Stimulated activated naive CD8-positive, alpha-beta T cell treated with anti-CD3 and anti-CD28 coated beads, Interleukin-15, Interleukin-2, amounts not matched to agents 100 ng/mL and 50 ng/mL, for 24 hours (primary cell): Measurements from ENCODE around the gene ZMAT5.

Experiments used
- H3K27ac Mint-ChIP-seq: one replicate; pipeline ENCODE4 v1.8.0; 2021; ENCODE audit warnings: mild to moderate bottlenecking, mixed read lengths
- H3K27me3 Mint-ChIP-seq: one replicate; pipeline ENCODE4 v1.8.0; 2021; ENCODE audit warnings: mixed read lengths
- H3K36me3 Mint-ChIP-seq: one replicate; pipeline ENCODE4 v1.8.0; 2021; ENCODE audit warnings: low read depth, mixed read lengths
- H3K4me1 Mint-ChIP-seq: one replicate; pipeline ENCODE4 v1.8.0; 2021; ENCODE audit warnings: low read depth, mixed read lengths
- H3K4me3 Mint-ChIP-seq: one replicate; pipeline ENCODE4 v1.8.0; 2021; ENCODE audit warnings: mild to moderate bottlenecking, mixed read lengths
- H3K9me3 Mint-ChIP-seq: one replicate; pipeline ENCODE4 v1.8.0; 2021; ENCODE audit warnings: mixed read lengths

ZMAT5 gene

DNA sequence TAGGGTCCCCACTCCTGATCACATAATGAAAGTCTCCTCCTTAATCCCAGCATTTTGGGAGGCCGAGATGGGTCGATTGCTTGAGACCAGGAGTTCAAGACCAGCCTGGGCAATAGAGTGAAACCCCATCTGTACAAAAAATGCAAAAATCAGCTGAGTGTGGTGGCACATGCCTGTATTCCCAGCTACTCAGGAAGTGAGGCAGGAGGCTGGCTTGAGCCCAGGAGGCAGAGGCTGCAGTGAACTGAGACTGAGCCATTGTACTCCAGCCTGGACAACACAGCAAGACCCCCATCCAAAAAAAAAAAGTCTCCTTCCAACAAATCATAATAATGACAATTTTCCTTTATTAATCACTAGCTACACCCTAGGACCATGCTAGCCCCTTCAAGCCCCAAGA is 15.1 kb downstream of the ZMAT5 start:
- no peak overlapping the region for H3K4me3 Mint-ChIP-seq
- peaks cover 12% of the 10 kb centered on the region for H3K36me3 Mint-ChIP-seq
- no peaks in the 10 kb centered on the region for H3K9me3 Mint-ChIP-seq
- no peaks in the 10 kb centered on the region for H3K27me3 Mint-ChIP-seq
- no peak overlapping the region for H3K27ac Mint-ChIP-seq
- H3K4me1 Mint-ChIP-seq, result peaks cover 7% of the 10 kb centered on the region

DNA sequence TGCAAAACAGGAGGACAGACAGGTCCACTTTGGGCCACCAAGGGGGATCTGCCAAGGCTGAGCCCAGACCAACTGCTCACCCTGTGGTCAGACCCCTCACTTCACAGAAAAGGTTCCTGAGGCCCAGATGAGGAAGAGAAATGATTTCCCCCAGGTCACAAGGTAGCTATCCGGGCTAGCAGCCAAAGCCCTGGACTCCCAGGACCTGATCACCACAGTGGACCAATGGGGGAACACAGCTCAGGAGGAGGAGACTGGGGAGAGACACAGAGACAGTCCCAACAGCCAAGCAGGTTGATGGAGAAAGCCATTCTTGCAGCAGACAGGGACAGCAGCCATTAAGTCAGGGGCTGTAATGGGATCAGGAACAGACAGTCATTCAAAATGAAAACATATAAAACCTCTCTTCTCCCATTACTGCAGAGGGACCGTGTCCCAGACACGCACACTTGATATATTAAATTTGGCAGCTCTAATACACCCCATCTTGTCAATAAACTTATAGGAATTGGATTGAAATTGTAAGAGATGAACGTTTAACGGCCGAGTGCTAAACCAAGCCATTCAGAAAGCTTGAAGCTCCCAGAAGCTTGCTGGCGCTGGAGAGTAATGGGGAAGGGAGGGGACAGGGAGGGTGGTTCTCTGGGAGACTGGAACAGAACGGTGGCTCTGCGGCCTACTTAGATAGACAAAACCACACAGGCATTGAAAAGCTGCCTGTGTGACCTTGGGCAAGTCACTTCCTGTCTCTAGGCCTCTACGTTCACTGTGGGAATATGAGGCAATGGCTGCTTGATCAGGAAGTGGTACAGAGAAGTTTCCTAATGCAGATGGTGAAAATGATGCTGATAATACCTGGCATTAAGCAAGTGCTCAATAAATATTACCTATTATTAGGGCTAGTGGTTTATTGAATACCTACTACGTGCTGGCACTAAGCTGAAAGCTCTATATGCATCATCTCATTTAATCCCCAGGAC is 16.0 kb downstream of the ZMAT5 start:
- Mint-ChIP-seq H3K4me1 (peaks cover 7% of the 10 kb centered on the region), H3K27me3 (no peaks in the 10 kb centered on the region), H3K27ac (peak overlapping the region; percentile 21), H3K9me3 (no peaks in the 10 kb centered on the region), H3K4me3 (no peak overlapping the region), H3K36me3 (peaks cover 12% of the 10 kb centered on the region)

DNA sequence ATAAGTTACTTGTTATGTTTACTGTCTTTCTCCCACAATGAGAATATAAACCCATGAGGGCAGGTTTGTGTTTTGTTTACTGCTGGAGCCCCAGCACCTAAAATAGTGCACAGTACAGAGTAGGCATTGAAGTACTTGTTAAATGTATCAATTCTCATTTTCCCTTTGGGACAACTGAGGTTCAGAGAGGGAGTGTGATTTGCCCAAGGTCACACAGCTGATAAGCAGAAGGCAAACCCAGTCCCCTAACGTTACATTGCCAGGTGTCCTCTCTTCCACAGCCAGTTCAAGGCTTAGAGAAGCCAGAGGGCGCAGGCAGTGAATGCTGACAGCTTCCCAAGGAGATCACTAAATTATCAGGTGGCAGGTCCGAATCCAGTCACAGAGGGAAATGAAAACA is 16.8 kb downstream of the ZMAT5 start:
- H3K4me1 Mint-ChIP-seq, result peaks cover 7% of the 10 kb centered on the region
- H3K36me3 Mint-ChIP-seq, result peaks cover 15% of the 10 kb centered on the region
- no peaks in the 10 kb centered on the region for H3K9me3 Mint-ChIP-seq
- no peak overlapping the region for H3K4me3 Mint-ChIP-seq
- no peaks in the 10 kb centered on the region for H3K27me3 Mint-ChIP-seq
- no peak overlapping the region for H3K27ac Mint-ChIP-seq

DNA sequence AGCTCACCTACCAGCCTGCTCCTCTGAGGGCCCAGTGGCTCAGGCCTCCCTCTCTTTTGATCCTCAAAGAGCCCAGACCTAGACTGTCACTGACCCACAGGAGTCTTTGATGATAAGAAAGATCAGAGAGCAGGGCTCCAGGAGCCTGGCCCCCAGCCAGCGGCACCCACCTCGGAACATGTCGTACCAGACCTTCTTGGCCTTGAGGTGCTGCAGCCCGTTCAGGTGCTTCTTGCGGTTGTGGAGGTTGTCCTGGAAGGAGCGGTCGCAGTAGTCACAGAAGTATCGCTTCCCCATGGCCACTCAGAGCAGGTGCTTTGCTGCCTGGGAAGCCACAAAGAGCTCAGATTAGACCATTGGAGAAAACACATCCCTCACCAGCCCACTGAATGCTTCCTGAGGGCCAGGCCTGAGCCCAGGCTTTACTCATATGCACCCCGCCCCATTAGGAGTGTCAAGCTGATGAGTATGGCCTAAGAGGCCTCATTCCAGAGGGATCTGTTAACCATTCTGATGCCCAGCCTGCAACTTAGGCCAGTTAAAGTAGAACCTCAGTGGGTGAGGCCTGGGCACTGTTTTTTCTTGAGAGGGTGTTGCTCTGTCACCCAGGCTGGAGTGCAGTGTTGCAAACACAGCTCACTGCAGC is 18.4 kb downstream of the ZMAT5 start:
- no peak overlapping the region for H3K4me3 Mint-ChIP-seq
- H3K27me3 Mint-ChIP-seq, result no peaks in the 10 kb centered on the region
- H3K27ac Mint-ChIP-seq, result no peak overlapping the region
- H3K36me3 Mint-ChIP-seq, result peaks cover 15% of the 10 kb centered on the region
- H3K9me3 Mint-ChIP-seq, result no peaks in the 10 kb centered on the region
- peaks cover 7% of the 10 kb centered on the region for H3K4me1 Mint-ChIP-seq

DNA sequence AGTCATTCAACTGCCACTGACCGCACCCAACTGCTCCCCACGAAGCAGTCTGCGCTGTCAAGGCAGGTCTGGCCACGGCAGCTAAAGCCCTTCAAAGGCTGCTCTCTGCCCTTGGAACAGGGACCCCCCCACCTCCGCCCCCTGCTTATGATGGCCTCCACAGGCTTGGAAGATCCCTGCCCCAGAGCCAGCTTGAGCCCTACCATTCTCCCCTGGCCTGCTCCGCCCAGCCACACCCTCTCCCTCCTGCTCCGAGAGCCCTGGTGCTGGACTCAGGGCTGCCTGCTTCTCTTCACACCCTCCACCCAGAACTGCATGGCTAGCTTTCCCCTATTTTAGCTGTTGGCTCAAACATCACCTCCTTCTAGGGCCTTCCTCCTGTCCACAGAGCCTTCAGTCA is 19.0 kb downstream of the ZMAT5 start:
- H3K4me3 Mint-ChIP-seq, result no peak overlapping the region
- no peak overlapping the region for H3K27ac Mint-ChIP-seq
- H3K27me3 Mint-ChIP-seq, result no peaks in the 10 kb centered on the region
- peaks cover 15% of the 10 kb centered on the region for H3K36me3 Mint-ChIP-seq
- no peaks in the 10 kb centered on the region for H3K9me3 Mint-ChIP-seq
- peaks cover 7% of the 10 kb centered on the region for H3K4me1 Mint-ChIP-seq

DNA sequence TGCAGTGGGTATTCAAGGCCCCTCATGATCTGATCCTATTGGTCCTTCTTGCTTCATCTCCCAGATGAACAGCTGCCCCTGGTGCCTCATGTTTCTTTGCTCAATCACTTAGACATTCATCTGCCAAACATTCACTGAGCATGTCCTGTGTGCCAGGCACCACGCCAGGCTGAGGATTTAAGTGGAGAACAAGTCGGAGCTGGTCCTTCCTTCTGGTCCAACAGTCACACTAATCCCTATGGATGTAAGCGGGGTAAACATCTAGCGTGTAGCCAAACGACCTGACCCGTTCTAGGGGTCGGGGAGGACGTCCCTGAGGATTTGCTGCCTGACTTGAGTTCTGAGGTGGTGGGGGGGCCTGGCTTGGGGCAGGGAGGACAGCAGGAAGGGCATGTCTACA is 21.9 kb downstream of the ZMAT5 start:
- H3K9me3 Mint-ChIP-seq, result no peaks in the 10 kb centered on the region
- H3K4me1 Mint-ChIP-seq, result no peaks in the 10 kb centered on the region
- H3K4me3 Mint-ChIP-seq, result no peak overlapping the region
- H3K27me3 Mint-ChIP-seq, result no peaks in the 10 kb centered on the region
- H3K36me3 Mint-ChIP-seq, result peaks cover 22% of the 10 kb centered on the region
- no peak overlapping the region for H3K27ac Mint-ChIP-seq

DNA sequence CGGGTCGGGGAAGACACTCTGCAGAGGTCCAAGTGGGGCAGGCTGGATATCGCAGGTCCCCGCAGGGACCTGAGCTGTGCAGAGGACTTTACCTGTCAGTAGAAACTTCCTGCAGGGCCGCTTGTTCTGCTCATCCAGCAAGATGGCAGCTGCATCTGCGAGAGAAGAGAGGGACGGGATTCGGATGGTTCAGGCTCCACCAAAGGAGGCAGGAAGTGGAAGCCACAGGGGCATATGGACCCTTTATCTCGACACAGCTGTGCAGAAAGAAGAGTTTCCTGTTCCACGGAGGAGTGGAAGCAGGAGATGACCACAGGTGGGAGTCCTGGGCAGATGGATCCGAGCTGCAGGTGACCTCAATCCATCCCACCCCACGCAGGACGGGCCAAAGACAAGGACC is 24.5 kb downstream of the ZMAT5 start:
- no peak overlapping the region for H3K27ac Mint-ChIP-seq

DNA sequence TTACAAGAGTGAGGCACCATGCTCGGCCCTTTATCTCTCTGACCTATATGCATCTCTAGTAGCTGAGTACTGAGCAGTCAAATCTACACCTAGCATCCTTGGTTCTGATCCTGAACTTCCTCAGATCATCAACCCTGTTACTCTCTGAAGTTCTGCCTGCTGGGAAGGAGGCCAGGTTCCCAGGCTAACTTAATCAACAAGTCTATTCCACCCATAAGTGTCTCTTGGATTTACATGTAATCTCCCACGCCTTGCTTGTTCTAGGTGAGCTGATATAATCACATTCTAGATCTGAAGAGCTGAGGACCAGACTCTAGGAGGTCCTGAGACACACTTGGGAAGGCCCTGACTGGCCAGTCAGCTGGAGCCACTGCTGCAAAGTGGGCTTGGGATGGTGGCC is 24.9 kb downstream of the ZMAT5 start:
- H3K27ac Mint-ChIP-seq, result no peak overlapping the region
- H3K4me1 Mint-ChIP-seq, result no peaks in the 10 kb centered on the region
- H3K4me3 Mint-ChIP-seq, result no peak overlapping the region
- peaks cover 13% of the 10 kb centered on the region for H3K36me3 Mint-ChIP-seq
- H3K27me3 Mint-ChIP-seq, result no peaks in the 10 kb centered on the region
- no peaks in the 10 kb centered on the region for H3K9me3 Mint-ChIP-seq

More for the DNA sequence above, 24.5 kb downstream of the ZMAT5 start:
- no peak overlapping the region for H3K4me3 Mint-ChIP-seq
- H3K27me3 Mint-ChIP-seq, result no peaks in the 10 kb centered on the region
- H3K36me3 Mint-ChIP-seq, result peaks cover 15% of the 10 kb centered on the region
- H3K9me3 Mint-ChIP-seq, result no peaks in the 10 kb centered on the region
- no peaks in the 10 kb centered on the region for H3K4me1 Mint-ChIP-seq

DNA sequence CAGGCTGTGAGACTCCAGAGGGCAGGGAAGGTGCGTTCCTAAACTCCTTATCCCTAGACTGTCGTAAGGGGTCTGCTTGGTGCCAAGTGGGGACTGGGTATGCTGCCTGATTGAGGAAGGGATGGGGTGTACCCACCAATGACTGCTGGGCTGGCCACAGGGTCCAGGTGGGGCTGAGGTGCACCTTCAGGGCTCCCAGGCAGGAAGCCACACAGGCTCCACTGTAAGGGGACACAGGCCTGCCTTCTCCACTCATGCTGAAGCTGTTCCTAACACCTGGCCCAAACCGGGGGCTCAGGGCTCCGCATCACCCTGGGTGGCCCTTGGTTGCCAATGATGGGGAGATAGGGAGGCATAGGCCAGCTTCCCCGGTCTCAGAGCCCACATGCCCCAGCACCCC is 26.6 kb downstream of the ZMAT5 start:
- Mint-ChIP-seq H3K4me3 (no peak overlapping the region), H3K9me3 (no peaks in the 10 kb centered on the region), H3K36me3 (peaks cover 9% of the 10 kb centered on the region), H3K4me1 (no peaks in the 10 kb centered on the region), H3K27me3 (no peaks in the 10 kb centered on the region), H3K27ac (no peak overlapping the region)

DNA sequence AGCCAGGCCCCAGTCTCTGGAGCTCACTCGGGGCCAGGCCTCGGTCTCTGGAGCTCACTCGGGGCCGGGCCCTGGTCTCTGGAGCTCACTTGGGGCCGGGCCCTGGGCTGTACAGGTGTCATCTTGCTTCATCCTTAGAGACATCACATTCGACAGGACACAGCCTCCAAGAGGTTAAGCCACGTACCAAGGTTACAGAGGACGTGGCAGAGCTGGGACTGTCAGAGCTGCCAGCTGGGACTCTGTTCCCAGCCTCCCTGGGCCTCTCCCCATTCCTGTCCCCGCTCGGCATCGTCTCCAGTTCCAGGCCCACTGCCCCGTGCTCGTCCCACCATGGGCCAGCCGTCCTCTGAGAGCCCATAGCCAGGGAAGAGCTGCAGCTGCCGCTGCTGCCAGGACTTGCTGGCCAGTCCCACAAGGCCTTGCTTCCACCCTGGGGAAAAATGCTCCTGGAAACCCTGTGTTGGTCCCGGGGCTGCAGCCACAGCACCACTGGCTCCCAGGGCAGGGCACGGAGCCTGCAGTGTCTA is 27.4 kb downstream of the ZMAT5 start:
- no peaks in the 10 kb centered on the region for H3K4me1 Mint-ChIP-seq
- H3K27ac Mint-ChIP-seq, result no peak overlapping the region
- H3K4me3 Mint-ChIP-seq, result no peak overlapping the region
- H3K9me3 Mint-ChIP-seq, result no peaks in the 10 kb centered on the region
- H3K27me3 Mint-ChIP-seq, result no peaks in the 10 kb centered on the region
- peaks cover 9% of the 10 kb centered on the region for H3K36me3 Mint-ChIP-seq

DNA sequence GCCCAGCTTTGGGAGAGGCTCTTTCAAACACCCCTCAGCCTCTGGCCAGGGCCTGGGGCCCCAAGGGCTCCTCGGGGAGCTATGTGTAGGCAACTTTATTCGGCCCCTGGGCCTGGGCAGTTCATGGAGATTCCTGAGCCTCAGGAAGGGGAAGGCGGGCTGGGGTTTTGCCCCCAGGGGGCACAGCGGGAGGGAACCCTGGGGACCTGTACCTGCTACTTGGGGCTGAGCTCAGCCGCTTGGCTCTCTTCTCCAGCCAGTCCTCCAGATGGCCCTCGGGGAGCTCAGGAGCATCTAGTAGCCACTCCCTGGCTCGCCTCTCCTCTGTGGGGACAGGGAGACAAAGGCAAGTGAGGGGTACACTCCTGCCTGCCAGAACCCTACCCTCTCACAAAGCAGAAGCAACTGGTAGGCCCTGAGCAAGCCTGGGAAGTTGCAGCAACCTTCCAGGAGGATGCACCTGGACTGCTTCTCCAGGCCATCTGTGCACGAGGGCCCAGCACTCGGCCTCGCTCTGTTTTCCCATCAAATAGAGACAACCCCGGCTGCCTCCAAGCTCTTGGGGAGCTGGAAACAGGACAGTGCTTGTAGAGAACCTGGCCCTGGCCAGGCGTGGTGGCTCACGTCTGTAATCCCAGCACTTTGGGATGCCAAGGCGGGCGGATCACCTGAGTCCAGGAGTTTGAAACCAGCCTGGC is 28.5 kb downstream of the ZMAT5 start:
- peaks cover 9% of the 10 kb centered on the region for H3K36me3 Mint-ChIP-seq
- H3K4me1 Mint-ChIP-seq, result no peaks in the 10 kb centered on the region
- H3K27ac Mint-ChIP-seq, result no peak overlapping the region
- no peak overlapping the region for H3K4me3 Mint-ChIP-seq
- H3K9me3 Mint-ChIP-seq, result no peaks in the 10 kb centered on the region
- H3K27me3 Mint-ChIP-seq, result no peaks in the 10 kb centered on the region

DNA sequence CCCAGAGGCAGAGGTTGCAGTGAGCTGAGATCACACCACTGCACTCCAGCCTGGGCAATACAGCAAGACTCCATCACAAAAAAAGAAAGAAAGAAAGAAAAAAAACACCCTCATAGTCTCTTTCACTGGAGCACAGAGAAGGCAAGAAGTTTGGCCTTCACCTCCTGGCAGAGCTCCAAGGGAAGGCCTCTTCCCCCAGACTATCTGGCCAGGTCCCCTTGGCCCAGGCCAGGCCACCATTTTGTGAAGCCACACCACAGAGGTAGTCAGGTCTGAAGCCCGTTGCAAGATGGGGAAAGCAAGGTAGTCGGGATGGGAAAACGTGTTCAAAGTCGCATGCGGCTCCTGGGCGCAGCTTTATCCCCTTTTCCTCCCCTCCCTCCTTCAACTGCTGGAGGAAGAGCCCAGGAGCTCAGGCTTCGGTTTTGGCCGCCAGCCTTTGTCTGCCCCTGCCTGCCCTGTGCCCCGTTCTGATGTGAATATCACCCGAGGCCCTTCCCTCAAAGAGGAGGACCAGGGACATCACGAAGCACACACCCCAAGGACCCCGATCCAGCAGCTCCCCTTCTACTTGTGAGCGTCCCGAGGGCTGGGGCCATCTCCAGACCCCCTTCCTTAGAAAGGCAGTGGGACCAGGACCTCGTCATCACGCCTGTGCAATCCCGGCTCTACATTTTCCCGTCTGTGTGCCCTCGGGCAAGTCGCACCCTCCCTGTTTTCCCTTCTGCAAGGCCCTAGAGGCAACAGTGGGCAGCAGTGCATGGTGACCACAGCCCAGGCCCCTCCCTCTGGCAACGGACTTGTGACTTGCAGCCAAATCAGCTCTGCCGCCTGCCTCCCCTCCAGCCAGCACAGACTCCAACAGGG is 29.3 kb downstream of the ZMAT5 start:
- Mint-ChIP-seq H3K9me3 (no peaks in the 10 kb centered on the region), H3K4me3 (no peak overlapping the region), H3K27me3 (no peaks in the 10 kb centered on the region), H3K36me3 (peaks cover 9% of the 10 kb centered on the region), H3K27ac (no peak overlapping the region), H3K4me1 (no peaks in the 10 kb centered on the region)

DNA sequence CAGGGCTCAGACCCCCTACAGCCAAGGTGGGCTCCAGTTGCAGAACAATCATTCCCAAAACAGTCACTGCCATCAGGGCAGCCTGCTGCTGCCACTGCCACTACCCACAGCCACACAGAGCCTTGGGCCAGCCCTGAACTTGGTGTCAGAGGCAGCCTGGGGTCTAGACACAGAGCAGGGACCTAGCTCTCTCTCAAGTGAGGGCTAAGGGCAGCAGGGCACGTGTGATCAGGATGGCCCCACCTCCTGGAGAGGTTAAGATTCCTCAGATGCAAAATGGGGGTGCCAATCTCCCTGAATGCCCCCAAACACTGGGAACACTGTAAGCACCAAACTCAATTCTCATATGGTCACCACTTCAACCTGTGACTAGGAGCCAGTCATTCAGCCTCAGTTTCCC is 31.4 kb downstream of the ZMAT5 start:
- no peaks in the 10 kb centered on the region for H3K27me3 Mint-ChIP-seq
- H3K4me3 Mint-ChIP-seq, result no peak overlapping the region
- H3K27ac Mint-ChIP-seq, result no peak overlapping the region
- no peaks in the 10 kb centered on the region for H3K9me3 Mint-ChIP-seq
- H3K36me3 Mint-ChIP-seq, result peaks cover 3% of the 10 kb centered on the region
- no peaks in the 10 kb centered on the region for H3K4me1 Mint-ChIP-seq

DNA sequence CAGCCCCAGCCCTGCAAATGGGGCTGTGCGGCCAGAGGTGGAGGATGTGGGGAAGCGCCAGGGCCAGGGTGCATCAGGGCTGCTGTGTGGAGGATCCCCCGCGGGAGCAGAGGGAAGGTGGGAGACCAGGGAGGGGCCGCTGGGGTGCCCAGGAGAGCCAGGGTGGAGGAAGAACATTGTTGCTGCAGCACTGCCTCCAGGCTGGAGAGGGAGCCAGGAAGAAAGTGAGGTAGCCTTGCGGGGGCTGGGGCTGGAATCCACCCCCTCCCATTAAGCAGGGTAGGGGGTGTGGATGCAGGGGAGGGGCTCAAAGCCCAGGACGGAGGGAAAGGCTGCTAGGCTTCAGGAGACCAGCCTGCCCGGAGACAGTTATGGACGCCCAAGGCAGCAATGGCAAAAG is 32.0 kb downstream of the ZMAT5 start:
- Mint-ChIP-seq H3K27ac (no peak overlapping the region), H3K36me3 (peaks cover 3% of the 10 kb centered on the region), H3K4me3 (no peak overlapping the region), H3K4me1 (no peaks in the 10 kb centered on the region), H3K9me3 (no peaks in the 10 kb centered on the region), H3K27me3 (no peaks in the 10 kb centered on the region)
